GM12865 (cell line): ENCODE data around the gene ZFX.

ENCODE experiments used
- DNase-seq: peaks from one replicate; pipeline ENCODE4 v3.0.0; 2010; ENCODE audit warnings: low read depth
- H3K4me3 ChIP-seq: 2 replicates; pipeline ENCODE4 v1.5.1; 2011; ENCODE audit warnings: mild to moderate bottlenecking, low read depth, low read length, control low read depth
- TF ChIP-seq, protein P1 (sequence below): IDR thresholded peaks from 2 replicates; pipeline ENCODE4 v1.5.1; 2011; ENCODE audit warnings: low read length, control low read depth, low read depth, inconsistent platforms; ENCODE audit not compliant: insufficient read depth; ENCODE audit errors: missing control alignments

ZFX gene

DNA sequence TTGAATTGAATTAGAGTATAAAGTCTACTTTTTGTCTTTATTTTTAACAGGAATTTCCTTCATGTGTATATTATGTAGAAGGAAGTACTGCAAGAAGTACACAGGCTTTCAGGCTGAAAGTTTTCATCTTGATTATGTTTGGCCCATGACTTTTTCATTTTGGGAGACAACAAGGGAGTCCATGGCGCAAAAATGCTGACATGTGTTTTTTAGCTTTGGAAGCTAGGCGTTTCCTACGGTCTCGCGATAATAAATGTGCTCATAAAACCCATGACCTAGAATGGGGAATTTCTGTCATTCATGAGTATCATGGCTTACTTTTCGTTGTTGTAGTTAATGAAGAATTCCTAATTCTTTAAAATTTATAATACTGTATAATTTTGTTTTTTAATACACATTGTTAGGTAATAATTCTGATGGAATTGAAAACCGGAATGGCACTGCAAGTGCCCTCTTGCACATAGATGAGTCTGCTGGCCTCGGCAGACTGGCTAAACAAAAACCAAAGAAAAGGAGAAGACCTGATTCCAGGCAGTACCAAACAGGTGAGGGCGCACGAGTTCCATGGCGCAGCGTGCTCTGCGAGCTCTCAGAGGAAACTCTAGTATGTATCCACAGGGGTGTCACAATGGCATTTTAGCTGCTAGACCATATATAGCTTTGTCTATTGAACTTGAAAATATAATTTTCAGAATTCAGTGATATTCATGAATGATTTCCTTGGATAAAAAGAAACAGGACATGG, 59.1 kb downstream of the ZFX start:
- DNase-seq: no peak
- no peak overlapping the region for H3K4me3 ChIP-seq
- TF ChIP-seq, protein P1, sequence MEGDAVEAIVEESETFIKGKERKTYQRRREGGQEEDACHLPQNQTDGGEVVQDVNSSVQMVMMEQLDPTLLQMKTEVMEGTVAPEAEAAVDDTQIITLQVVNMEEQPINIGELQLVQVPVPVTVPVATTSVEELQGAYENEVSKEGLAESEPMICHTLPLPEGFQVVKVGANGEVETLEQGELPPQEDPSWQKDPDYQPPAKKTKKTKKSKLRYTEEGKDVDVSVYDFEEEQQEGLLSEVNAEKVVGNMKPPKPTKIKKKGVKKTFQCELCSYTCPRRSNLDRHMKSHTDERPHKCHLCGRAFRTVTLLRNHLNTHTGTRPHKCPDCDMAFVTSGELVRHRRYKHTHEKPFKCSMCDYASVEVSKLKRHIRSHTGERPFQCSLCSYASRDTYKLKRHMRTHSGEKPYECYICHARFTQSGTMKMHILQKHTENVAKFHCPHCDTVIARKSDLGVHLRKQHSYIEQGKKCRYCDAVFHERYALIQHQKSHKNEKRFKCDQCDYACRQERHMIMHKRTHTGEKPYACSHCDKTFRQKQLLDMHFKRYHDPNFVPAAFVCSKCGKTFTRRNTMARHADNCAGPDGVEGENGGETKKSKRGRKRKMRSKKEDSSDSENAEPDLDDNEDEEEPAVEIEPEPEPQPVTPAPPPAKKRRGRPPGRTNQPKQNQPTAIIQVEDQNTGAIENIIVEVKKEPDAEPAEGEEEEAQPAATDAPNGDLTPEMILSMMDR: no peak

DNA sequence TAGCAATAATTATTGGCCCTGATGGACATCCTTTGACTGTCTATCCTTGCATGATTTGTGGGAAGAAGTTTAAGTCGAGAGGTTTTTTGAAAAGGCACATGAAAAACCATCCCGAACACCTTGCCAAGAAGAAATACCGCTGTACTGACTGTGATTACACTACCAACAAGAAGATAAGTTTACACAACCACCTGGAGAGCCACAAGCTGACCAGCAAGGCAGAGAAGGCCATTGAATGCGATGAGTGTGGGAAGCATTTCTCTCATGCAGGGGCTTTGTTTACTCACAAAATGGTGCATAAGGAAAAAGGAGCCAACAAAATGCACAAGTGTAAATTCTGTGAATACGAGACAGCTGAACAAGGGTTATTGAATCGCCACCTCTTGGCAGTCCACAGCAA, 60.7 kb downstream of the ZFX start:
- H3K4me3 ChIP-seq: no peak overlapping the region
- no peak for DNase-seq
- TF ChIP-seq, protein P1: no peak

DNA sequence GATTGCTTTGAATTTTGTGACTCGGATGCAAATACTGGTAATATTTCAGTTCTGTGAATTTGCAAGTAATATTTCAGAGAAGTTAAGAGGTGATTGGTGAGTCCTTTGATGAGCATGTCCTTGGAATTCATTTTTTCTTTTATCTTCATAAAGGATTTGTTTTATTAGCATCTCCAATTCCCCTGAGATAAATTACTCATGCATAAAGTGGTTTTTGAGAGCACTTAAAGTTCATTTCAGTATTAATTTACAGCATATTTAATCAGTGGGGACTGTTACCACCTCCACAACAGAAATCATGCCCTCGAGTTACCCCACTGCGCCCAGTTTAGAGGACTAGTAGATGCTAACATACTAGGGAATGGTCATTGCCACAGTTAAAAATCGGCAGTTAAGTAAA, 65.0 kb downstream of the ZFX start:
- no peak for DNase-seq
- TF ChIP-seq, protein P1: no peak
- no peak overlapping the region for H3K4me3 ChIP-seq

DNA sequence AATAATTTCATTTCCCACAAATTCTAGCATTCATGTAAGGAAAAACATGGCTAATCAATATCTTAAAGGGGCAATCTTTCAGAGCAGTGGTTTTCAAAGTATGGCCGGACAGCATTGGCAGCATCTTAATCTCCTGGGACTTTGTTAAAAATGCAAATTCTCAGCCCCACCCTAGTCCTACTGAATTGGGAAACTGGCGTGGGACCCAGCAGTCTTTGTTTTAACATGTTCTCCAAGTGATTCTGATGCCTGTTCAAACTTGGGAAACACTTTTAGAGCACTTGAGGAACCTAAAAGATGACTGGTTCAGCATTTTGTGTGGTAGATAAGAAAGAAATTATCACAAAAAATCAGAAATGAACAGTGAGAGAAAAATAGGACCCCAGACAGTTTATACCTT, 65.7 kb downstream of the ZFX start:
- TF ChIP-seq, protein P1: no peak
- DNase-seq: no peak
- H3K4me3 ChIP-seq: no peak overlapping the region

DNA sequence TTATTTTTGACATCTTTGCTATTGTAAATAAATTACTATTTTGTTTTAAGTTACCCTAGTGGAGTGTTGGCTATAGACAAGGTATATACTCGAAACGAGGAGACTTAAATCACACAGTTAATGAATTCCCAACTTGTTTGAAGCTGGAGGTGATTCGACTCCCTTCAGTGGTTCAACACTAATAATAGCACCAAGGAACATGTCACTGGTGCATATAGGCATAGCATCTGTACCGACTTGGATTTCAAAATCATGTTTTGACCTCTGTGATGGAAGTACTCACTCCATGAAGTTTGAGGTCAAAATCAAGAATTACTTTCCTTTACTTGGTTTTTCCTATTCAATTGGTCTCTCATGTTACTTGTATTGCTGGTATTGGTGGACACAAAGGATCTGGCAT, 66.5 kb downstream of the ZFX start:
- H3K4me3 ChIP-seq: no peak overlapping the region
- TF ChIP-seq, protein P1: no peak

DNA sequence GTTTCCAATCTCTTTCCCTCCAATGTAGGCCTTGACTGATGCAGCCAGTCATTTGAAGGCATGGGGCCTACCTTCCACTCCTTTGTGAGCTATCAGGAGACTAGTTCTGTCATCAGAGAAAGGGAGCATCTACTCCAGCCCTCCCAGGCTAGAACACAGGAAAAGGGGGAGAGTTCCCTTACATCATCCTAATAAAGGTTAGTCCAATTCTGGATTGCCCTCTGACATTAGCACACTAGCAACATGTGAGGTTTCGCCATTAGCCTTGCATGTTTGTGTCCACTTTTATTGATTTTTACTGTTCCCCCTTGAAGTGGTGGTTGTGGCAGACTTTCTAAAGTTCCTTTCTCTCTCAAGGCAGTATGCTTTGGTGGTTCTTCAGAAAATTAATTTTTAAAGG, 67.3 kb downstream of the ZFX start:
- no peak overlapping the region for H3K4me3 ChIP-seq
- no peak for DNase-seq
- TF ChIP-seq, protein P1: no peak

More for the DNA sequence above, 66.5 kb downstream of the ZFX start:
- DNase-seq: no peak

DNA sequence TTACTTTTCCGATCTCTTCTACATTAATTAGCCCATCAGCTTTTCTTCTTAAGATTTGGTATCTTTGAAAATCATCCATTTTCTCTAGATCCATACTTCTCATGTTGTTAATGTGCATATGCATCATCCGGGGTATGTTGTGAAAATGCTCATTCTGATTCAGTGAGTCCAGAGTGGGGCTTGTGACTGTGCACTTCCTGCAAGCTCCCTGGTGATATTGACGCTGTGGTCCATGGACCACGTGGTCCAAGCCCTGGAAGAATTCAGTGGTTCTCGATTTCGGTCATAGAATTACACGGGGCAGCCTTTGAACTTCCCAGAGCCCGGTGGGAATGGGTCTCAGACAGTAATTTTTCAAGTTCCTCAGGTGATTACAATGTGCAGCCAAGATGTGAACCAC, 69.8 kb downstream of the ZFX start:
- H3K4me3 ChIP-seq: no peak overlapping the region
- TF ChIP-seq, protein P1: no peak
- peak; percentile 53 for DNase-seq
